Peyer's patch (tissue), 4 donors: ENCODE measurements around the gene DSN1.

Source experiments
- POLR2A ChIP-seq, 2 donors: fragments of 450-650 bp; IDR thresholded peaks; one replicate each; pipeline ENCODE4 v1.5.1; 2017; ENCODE audit warnings: antibody characterized with exemption in 2 of 2, mild to moderate bottlenecking in 2 of 2, moderate library complexity in 2 of 2
- TF ChIP-seq, protein P1 (sequence below), 6 experiments: fragments of 450-650 bp in 4 of 6; fragments of 200-600 bp in 2 of 6; sonication (generic) in 1 of 6; IDR thresholded peaks; one replicate each; pipeline ENCODE4 v1.5.1; 2017 to 2019; ENCODE audit warnings: antibody characterized with exemption in 6 of 6, mild to moderate bottlenecking in 3 of 6, moderate library complexity in 1 of 6

DNA sequence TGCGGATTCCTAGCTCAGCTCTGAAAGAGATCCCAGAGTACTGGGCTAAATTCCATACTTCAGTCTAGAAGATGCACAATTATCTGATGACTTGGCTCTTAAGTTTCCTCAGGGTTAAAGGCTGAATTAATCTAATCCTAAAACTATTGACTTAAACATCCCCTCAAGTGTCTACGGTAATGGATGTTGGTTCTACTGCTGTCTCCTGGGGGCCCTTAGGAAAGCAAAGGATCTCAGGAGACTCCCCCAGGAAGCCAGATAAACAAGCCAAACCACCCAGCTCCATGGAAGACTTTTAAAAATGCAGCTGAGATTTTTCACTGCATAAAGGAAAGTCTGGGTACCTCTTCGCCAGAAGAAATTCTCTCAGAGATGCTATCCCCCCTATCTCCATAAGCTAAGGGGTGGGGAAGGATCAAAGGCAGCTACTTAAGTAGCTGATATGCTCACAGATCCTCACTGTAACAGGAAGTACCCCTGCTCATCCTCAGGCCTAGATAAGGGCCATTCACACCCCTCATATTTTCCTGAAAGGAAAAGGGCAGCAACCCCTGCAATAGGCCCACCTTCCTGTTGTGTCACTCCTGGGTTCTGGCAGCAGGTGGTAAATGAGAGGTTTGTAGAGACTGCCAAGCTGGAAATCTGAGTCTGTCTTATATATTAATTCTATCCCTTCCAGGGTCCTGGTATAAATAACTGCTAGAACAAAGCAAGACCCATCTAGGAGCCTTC is 36.9 kb downstream of the DSN1 start:
- TF ChIP-seq, protein P1, sequence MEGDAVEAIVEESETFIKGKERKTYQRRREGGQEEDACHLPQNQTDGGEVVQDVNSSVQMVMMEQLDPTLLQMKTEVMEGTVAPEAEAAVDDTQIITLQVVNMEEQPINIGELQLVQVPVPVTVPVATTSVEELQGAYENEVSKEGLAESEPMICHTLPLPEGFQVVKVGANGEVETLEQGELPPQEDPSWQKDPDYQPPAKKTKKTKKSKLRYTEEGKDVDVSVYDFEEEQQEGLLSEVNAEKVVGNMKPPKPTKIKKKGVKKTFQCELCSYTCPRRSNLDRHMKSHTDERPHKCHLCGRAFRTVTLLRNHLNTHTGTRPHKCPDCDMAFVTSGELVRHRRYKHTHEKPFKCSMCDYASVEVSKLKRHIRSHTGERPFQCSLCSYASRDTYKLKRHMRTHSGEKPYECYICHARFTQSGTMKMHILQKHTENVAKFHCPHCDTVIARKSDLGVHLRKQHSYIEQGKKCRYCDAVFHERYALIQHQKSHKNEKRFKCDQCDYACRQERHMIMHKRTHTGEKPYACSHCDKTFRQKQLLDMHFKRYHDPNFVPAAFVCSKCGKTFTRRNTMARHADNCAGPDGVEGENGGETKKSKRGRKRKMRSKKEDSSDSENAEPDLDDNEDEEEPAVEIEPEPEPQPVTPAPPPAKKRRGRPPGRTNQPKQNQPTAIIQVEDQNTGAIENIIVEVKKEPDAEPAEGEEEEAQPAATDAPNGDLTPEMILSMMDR (IDR thresholded peaks at IDR 0.05): no peak
- TF ChIP-seq POLR2A (IDR thresholded peaks at IDR 0.05): no peak
